ENCODE data around the gene ZNF79. TPM values are rescaled to one million over a fixed set of nuclear protein-coding genes. Genes with fewer than 3 reads are reported as not detected.

Gene ZNF79
- total and polyA plus RNA-seq, 2 of the 8 experiments (the other 6 are each of a cell fraction or from before 2014, with no cell fraction given) = 2.4 to 7.4 TPM

GRCh38 chr9:127392976-127393375 is 31.2 kb upstream of the ZNF79 start:
- no peak overlapping the region for H2BK5ac ChIP-seq (ENCODE audit: low read depth, low read length)
- H4K91ac ChIP-seq (replicated peaks; ENCODE audit: insufficient read length, low read length) = no peak overlapping the region
- H4K5ac ChIP-seq (ENCODE audit: insufficient read length, low read depth, low read length) = no peak overlapping the region
- 0 out of 4 replicates have a peak, but pooled peaks cover 0 to under 1% of the 10 kb centered on the region in 2 experiments for H3K79me2 ChIP-seq (ENCODE audit: control insufficient read depth in 1 of 2, insufficient read depth in 2 of 2, low read length in 2 of 2)
- no peaks in the 10 kb centered on the region for H3K36me3 ChIP-seq (ENCODE audit: control insufficient read depth in 2 of 4, insufficient read depth in 4 of 4, low read length in 3 of 4)
- H4K20me1 ChIP-seq (replicated peaks in 1 of 2; ENCODE audit: control insufficient read depth in 1 of 2, insufficient read depth in 2 of 2, low read length in 2 of 2) = no peaks in the 10 kb centered on the region
- H3K79me1 ChIP-seq (ENCODE audit: low read depth, low read length) = no peaks in the 10 kb centered on the region
- peaks cover 0 to 6% (median 0%) of the 10 kb centered on the region in 4 experiments; a peak in 3 of 7 replicates for H3K27me3 ChIP-seq (replicated peaks in 1 of 4; ENCODE audit: control insufficient read depth in 3 of 4, extremely low read depth in 1 of 4, insufficient read depth in 3 of 4, low read length in 3 of 4)
- no peak overlapping the region for H3K27ac ChIP-seq (ENCODE audit: low read depth, low read length)
- no peak for DNase-seq (ENCODE audit: low read depth in 1 of 2, low spot score in 2 of 2)
- FAIRE-seq = no peak
- no peak for TF ChIP-seq MAX (IDR thresholded peaks at IDR 0.05)
- TF ChIP-seq TAF7 (optimal IDR thresholded peaks at IDR 0.05; ENCODE audit: borderline replicate concordance, low read depth, low read length) = no peak
- no peak overlapping the region for H2BK20ac ChIP-seq (ENCODE audit: low read length)
- 91% methylated on average over 5 of the region's 5 CpGs; no CpG with 5 or more reads in 1 of the 2 experiments for WGBS, 2 experiments (ENCODE audit: extremely low coverage in 1 of 2, insufficient coverage in 1 of 2, insufficient read length in 1 of 2, insufficient replicate concordance in 2 of 2, low coverage in 1 of 2, low lambda C conversion rate in 2 of 2, missing lambda C conversion rate in 1 of 2)
- H4K8ac ChIP-seq (ENCODE audit: extremely low read depth, insufficient read depth, low read length) = no peak overlapping the region
- CTCF ChIA-PET (ENCODE audit: partially characterized antibody) = interaction anchor here (0.8 to 2.0 kb wide), 11 partner anchors 8 to 180 kb away, joined by 3 to 9 read pairs (median 4); no protein-coding TSS in a partner anchor
- H2BK15ac ChIP-seq (ENCODE audit: low read length) = no peak overlapping the region
- POLR2A ChIA-PET (ENCODE audit: partially characterized antibody) = interaction anchor here (1.1 to 1.8 kb wide), 2 partner anchors 13 to 39 kb away, joined by 3 to 7 read pairs; no protein-coding TSS in a partner anchor
- no peak overlapping the region for H2AFZ ChIP-seq (ENCODE audit: low read length)
- no peak overlapping the region for H2BK120ac ChIP-seq (replicated peaks; ENCODE audit: low read depth, low read length)
- no peak overlapping the region for H3K14ac ChIP-seq (ENCODE audit: insufficient read length)
- H3K23ac ChIP-seq (ENCODE audit: insufficient read length) = no peak overlapping the region
- no peak overlapping the region for H3K4me2 ChIP-seq (ENCODE audit: insufficient read depth in 1 of 2, low read depth in 2 of 2, low read length in 2 of 2)
- H3K18ac ChIP-seq (ENCODE audit: extremely low read depth, low read length) = no peak overlapping the region
- H2AK5ac ChIP-seq (ENCODE audit: low read depth, low read length) = no peak overlapping the region
- H3K4me1 ChIP-seq (replicated peaks in 1 of 4; ENCODE audit: control insufficient read depth in 3 of 4, insufficient read depth in 4 of 4, low read length in 3 of 4) = peaks cover 0 to 10% (median 1%) of the 10 kb centered on the region in 4 experiments; a peak in 5 of 7 replicates
- no peaks in the 10 kb centered on the region for H3K9me3 ChIP-seq (ENCODE audit: insufficient read depth in 2 of 2, low read depth in 1 of 2, low read length in 1 of 2)
- no peak overlapping the region for H2BK12ac ChIP-seq (ENCODE audit: low read depth, low read length)
- H3K56ac ChIP-seq (replicated peaks; ENCODE audit: insufficient read length, low read depth, low read length) = no peak overlapping the region
- H3K4ac ChIP-seq (replicated peaks; ENCODE audit: insufficient read length, low read depth, low read length) = no peak overlapping the region
- peaks cover 11% of the 10 kb centered on the region for H3K23me2 ChIP-seq (ENCODE audit: low read depth, low read length)
- H3K9ac ChIP-seq (replicated peaks in 1 of 4; ENCODE audit: extremely low read depth in 1 of 4, low read depth in 3 of 4, low read length in 3 of 4) = no peak overlapping the region
- no peak overlapping the region for H3K4me3 ChIP-seq (ENCODE audit: extremely low read depth in 1 of 4, insufficient read depth in 2 of 4, low read depth in 3 of 4, low read length in 4 of 4)

Data from H1 (cell line).